ENCODE measurements around the gene LRCH1.

DNA sequence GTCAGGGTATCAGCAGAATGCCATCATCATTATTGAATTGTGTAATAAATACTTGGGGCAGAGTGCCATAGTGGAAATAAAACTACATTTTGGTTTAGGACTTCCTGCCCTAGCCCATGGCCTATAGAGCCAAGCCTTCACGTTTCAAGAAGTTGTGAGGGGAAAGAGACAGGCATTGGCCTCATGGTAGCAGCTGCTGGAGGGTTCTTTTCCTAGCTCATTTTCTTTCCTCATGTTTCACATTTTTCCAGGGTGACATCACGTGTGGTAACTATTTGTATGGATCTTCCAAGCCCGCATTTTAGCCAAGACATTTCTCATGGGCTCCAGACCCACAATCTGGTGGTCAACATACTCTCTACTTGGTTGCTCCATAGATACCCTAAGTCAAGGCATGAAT, 80.4 kb downstream of the LRCH1 start:
- TF ChIP-seq, protein P1, sequence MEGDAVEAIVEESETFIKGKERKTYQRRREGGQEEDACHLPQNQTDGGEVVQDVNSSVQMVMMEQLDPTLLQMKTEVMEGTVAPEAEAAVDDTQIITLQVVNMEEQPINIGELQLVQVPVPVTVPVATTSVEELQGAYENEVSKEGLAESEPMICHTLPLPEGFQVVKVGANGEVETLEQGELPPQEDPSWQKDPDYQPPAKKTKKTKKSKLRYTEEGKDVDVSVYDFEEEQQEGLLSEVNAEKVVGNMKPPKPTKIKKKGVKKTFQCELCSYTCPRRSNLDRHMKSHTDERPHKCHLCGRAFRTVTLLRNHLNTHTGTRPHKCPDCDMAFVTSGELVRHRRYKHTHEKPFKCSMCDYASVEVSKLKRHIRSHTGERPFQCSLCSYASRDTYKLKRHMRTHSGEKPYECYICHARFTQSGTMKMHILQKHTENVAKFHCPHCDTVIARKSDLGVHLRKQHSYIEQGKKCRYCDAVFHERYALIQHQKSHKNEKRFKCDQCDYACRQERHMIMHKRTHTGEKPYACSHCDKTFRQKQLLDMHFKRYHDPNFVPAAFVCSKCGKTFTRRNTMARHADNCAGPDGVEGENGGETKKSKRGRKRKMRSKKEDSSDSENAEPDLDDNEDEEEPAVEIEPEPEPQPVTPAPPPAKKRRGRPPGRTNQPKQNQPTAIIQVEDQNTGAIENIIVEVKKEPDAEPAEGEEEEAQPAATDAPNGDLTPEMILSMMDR (IDR thresholded peaks at IDR 0.05; ENCODE audit: low read depth, low read length, missing input control), result no peak
- TF ChIP-seq EGR1 (IDR thresholded peaks at IDR 0.05; ENCODE audit: low read depth in 2 of 2), result no peak
